GM21619 (cell line): ENCODE results near the gene SAE1.
"Not testable (repeated sequence)": the region's sequence is repeated elsewhere in the genome, so short reads cannot be mapped to it uniquely, and the experiment has no call there.

Experiments
- ATAC-seq: cut with Tn5 transposase; IDR thresholded peaks from one replicate; pipeline ENCODE4 v1.9.1; 2021; ENCODE audit not compliant: unreplicated experiment

Gene SAE1

GRCh38 chr19:47239152-47239551 is 108.5 kb downstream of the SAE1 start:
- no peak for ATAC-seq

- no peak for ATAC-seq
Measured at GRCh38 chr19:47239610-47240296, 109.1 kb downstream of the SAE1 start.

- no peak for ATAC-seq
Measured at GRCh38 chr19:47240556-47240955, 109.9 kb downstream of the SAE1 start.

- no peak for ATAC-seq
Measured at GRCh38 chr19:47240996-47241918, 110.6 kb downstream of the SAE1 start.

- ATAC-seq: no peak
Measured at GRCh38 chr19:47241919-47242577, 111.4 kb downstream of the SAE1 start.

- ATAC-seq: no peak
Measured at GRCh38 chr19:47243364-47243775, 112.7 kb downstream of the SAE1 start.

- ATAC-seq: peak; percentile 69
Measured at GRCh38 chr19:47243776-47244547, 113.3 kb downstream of the SAE1 start.

GRCh38 chr19:47247308-47247990 is 116.8 kb downstream of the SAE1 start:
- ATAC-seq: no peak

GRCh38 chr19:47253016-47253415 is 122.4 kb downstream of the SAE1 start:
- ATAC-seq: not testable (repeated sequence)

GRCh38 chr19:47253467-47253881 is 122.8 kb downstream of the SAE1 start:
- no peak for ATAC-seq

GRCh38 chr19:47253970-47254369 is 123.3 kb downstream of the SAE1 start:
- no peak for ATAC-seq

GRCh38 chr19:47255879-47256692 is 125.5 kb downstream of the SAE1 start, which contains the start of gene CCDC9:
Gene CCDC9, plus strand, starts transcription at chr19:47256525. Its CDS starts 1,876 bp downstream, at chr19:47258401.
- ATAC-seq: peak; percentile 49

- peak; percentile 64 for ATAC-seq
Measured at GRCh38 chr19:47256693-47257410, 126.2 kb downstream of the SAE1 start.

GRCh38 chr19:47257411-47258169 is 127.0 kb downstream of the SAE1 start:
- ATAC-seq: peak; percentile 4

GRCh38 chr19:47258434-47258833 is 127.8 kb downstream of the SAE1 start:
- ATAC-seq: no peak

- no peak for ATAC-seq
Measured at GRCh38 chr19:47258895-47259555, 128.4 kb downstream of the SAE1 start.
